ENCODE data around the gene COQ2.

DNA sequence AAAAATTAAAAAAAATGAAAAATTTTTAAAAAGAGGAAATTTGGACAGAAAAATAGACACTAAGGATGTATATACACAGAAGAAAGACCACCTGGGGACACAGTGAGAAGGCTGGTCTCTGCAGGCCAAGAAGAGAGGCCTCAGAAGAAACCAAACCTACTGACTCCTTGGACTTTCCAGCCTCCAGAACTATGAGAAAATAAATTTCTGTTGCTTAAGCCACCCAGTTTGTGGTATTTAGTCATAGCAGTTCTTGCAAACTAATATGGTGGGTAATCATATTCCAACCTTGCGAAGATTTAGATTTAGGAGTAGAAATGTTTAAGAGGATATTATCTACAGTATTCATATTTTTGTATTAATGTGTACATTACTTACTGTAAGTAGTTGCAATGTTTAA, 56.4 kb downstream of the COQ2 start:
- TF ChIP-seq, protein P1, sequence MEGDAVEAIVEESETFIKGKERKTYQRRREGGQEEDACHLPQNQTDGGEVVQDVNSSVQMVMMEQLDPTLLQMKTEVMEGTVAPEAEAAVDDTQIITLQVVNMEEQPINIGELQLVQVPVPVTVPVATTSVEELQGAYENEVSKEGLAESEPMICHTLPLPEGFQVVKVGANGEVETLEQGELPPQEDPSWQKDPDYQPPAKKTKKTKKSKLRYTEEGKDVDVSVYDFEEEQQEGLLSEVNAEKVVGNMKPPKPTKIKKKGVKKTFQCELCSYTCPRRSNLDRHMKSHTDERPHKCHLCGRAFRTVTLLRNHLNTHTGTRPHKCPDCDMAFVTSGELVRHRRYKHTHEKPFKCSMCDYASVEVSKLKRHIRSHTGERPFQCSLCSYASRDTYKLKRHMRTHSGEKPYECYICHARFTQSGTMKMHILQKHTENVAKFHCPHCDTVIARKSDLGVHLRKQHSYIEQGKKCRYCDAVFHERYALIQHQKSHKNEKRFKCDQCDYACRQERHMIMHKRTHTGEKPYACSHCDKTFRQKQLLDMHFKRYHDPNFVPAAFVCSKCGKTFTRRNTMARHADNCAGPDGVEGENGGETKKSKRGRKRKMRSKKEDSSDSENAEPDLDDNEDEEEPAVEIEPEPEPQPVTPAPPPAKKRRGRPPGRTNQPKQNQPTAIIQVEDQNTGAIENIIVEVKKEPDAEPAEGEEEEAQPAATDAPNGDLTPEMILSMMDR (conservative IDR thresholded peaks at IDR 0.05 in 1 of 2, IDR thresholded peaks at IDR 0.05 in 1 of 2; ENCODE audit: low read depth in 1 of 2, low read length in 2 of 2), result no peak
- no peak for TF ChIP-seq EZH2 (IDR thresholded peaks at IDR 0.05; ENCODE audit: low read length, missing control alignments)
